GM18858 (cell line): ENCODE data around the gene ADAMTS7.
"Not testable (repeated sequence)": the region's sequence is repeated elsewhere in the genome, so short reads cannot be mapped to it uniquely, and the experiment has no call there.

Experiments
- ATAC-seq: cut with Tn5 transposase; IDR thresholded peaks from one replicate; pipeline ENCODE4 v1.9.1; 2021; ENCODE audit not compliant: unreplicated experiment

Gene ADAMTS7

DNA sequence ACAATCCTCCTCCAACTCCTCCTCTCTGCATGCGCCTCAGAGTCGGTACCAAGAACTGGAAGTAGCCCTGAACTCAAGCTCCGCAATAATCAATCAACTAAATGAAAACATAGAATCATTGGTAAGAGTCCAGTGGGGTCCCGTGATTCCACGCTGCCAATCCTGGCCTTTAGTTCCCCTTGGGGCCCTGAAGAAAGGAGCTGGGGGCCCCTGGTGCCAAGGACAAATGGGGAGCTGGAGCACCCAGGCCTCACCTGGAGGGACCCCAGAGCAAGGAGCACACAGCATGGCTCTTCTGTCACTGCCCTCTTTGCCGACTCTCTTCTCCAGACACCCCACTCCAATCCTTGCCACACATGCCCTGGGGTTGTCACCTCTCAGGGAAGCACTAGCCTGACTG, 80.3 kb downstream of the ADAMTS7 start:
- no peak for ATAC-seq

DNA sequence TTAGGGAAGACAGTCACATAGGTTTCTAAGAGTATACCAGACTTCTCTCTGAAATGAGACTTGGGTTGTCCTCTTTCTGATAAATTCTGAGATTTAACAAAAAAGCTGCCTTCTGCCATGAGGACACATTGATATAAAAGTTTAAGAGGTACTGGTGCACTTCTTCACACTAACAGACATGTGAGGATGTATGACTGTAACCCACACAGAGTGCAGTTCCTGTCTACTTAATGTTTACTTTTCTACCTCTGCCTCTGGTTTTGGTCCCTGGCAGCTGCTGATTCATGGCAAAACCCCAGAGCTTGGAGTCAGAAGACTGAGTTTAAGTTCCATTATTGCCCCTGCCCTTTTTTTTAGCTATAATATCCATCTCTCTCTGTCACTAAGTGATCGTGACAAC, 82.8 kb downstream of the ADAMTS7 start:
- ATAC-seq = not testable (repeated sequence)

GRCh38 chr15:78727561-78727960, 83.7 kb downstream of the ADAMTS7 start:
- ATAC-seq = no peak

DNA sequence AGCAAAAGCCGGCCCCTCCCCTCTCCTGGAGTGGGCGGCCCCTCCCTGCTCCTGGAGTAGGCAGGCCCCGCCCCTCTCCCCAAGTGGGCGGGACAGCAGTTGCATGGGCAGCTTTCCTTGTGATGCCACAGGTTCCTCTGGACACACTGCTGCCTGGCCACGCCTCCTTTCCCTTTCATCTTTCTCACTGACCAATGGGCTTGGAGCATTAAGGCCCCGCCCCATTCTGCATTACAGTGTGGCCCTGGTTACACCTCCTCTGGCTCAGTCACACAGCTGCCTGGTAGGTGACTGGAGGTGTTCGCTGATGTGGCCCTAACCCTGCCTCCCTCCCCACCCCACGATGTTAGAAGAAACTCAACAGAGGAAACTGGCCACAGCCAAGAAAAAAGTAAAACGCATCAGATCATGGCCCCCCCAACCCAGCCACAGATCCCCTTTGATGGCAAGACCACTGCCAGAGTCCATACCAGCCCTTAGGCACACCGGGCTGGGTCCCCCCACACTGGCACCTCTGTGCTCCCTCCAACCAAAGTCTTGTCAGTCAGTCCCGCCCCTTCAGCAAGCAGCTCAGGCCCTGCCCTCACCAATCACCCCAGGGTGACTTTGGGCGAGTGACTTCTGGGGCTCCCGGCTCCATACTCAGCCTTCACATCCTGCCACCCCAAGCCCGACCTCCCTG, 84.3 kb downstream of the ADAMTS7 start:
- ATAC-seq = no peak

DNA sequence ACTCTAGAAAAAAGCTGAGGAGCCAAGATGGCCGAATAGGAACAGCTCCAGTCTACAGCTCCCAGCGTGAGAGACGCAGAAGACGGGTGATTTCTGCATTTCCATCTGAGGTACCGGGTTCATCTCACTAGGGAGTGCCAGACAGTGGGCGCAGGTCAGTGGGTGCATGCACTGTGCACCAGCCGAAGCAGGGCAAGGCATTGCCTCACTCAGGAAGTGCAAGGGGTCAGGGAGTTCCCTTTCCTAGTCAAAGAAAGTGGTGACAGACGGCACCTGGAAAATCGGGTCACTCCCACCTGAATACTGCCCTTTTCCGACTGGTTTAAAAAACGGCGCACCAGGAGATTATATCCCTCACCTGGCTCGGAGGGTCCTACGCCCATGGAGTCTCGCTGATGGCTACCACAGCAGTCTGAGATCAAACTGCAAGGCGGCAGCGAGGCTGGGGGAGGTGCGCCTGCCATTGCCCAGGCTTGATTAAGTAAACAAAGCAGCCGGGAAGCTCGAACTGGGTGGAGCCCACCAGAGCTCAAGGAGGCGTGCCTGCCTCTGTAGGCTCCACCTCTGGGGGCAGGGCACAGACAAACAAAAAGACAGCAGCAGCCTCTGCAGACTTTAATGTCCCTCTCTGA, 91.3 kb downstream of the ADAMTS7 start:
- not testable (repeated sequence) for ATAC-seq

DNA sequence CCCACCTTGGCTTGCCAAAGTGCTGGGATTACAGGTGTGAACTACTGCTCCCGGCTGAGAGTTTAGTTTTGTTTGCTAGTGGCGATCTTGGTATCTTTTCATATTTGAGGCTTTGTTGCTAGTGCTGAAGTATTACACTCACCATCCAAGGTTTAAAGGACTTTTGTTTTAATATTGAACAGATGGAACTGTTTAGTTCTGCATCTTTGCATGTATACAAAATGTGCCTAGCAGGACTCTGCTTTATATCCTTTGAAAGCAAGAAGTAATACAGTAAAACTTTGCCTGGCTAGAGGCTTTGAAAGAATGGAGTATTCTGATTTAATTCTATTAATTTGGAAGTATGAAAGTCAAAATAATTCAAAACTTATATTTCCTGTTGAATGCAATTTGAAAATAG, 92.4 kb downstream of the ADAMTS7 start:
- ATAC-seq = no peak

DNA sequence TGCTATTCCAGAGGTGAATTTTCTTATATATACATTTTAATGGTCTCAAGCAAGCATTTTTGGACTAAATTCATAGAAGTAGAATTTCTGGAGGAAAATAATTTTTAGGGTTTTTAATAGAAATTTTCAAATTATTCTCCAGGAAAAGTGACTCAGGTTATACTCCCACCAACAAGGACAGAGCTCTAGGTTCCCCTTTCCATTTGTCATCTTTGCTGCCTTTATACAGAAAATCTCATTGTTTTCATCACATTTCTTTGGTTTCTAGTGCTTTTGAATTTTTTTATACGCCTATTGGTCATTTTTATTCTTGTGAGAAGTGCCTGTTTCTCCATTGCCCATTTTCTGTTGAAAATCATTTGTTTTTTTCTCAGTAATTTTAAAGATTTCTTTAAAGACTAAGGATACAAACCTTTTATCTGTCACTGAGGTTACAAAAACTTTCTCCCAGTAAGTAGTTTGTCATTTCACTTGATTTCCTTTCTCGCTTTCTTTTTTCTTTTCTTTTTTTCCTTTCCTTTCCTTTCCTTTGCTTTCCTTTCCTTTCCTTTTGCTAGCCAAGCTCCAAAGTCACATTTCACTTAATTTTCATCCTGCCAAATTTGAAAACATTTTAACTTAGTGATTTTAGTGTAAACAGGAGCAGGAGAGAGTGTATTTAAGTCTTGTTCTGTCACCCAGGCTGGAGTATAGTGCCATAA, 93.2 kb downstream of the ADAMTS7 start:
- ATAC-seq = no peak

DNA sequence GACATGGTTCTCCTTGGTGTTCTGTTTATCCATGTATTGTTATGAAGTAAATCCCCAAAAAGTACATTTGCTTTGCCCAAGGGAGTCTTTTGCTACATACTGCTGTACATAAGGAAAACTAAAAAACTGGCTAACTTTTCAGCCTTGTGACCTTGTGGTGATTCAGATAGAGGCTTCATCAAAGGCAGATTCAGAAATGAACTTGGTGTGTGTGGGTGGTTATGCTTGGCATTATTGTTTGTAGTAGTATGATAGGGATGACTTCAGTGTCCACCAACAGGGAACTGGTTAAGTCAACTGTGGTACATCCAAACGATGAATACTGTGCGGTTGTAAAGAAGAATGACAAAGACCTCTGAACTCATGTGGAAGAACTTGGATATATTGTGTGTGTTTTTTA, 94.6 kb downstream of the ADAMTS7 start:
- no peak for ATAC-seq

- ATAC-seq = no peak
Observed at GRCh38 chr15:78715930-78716329, 95.3 kb downstream of the ADAMTS7 start.

DNA sequence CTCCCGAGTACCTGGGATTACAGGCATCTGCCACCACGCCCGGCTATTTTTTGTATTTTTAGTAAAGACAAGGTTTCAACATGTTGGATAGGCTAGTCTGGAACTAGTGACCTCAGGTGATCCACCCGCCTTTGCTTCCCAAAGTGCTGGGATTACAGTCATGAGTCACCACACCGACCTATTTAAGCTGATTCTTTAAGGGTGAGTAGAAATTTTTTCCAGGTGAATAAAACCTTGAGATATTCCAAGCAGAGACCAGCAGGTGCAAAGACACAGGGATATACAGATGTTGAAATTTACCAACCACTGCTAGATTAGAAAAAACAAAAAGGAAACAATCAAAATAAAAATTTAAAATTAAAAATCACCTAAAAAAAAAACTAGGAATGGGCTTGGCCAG, 95.8 kb downstream of the ADAMTS7 start:
- ATAC-seq = no peak

- ATAC-seq = no peak
Observed at GRCh38 chr15:78714890-78715289, 96.4 kb downstream of the ADAMTS7 start.

DNA sequence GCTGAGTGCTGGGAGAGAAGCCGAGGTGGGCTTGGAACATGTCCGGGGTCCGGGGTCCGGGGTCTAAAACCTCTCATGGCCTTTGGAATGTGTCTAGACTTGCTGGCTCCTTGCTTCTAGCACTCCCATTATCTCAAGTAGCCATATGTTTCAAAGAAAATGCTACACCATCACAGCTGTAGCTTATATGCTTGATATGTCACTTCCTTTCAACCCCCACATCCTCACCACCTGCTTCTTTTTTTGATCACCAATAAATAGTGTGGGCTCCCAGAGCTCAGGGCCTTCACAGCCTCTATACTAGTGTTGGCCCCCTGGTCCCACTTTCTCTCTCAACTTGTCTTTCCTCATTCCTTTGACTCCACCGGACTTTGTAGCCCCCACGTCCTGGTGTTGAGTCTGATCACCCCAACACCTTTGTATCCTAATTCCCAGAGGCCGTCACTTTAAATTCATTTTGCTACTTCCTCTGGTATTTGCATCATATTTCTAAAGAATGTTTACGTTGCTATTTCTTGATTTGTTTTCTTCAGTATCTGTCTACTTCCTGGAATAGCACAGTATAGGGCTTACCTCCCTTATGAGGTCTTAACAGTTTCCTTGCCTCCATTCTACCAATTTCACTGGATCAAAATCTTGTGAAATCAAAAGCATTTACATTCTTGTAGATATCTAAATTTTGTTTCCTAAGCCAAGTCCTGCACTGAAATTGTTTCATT, 98.3 kb downstream of the ADAMTS7 start:
- no peak for ATAC-seq

- ATAC-seq = no peak
Observed at GRCh38 chr15:78711638-78712037, 99.6 kb downstream of the ADAMTS7 start.

GRCh38 chr15:78709263-78709882, 101.9 kb downstream of the ADAMTS7 start:
- no peak for ATAC-seq
